Left lung (tissue), 10 donors: ENCODE measurements around the gene NR2C1. TPM values are rescaled to one million over a fixed set of nuclear protein-coding genes. Genes with fewer than 3 reads are reported as not detected.

Experiments
- ATAC-seq: fragments of 200-7000 bp; cut with Tn5 transposase; one replicate; pipeline ENCODE4 v1.9.1; 2020; ENCODE audit warnings: moderate library complexity
- DNase-seq, 4 donors: peaks; one replicate each; pipeline ENCODE4 v3.0.0-alpha.2; 2013 to 2020
- H3K27ac ChIP-seq, 2 donors: fragments of 200-600 bp; sonication (generic) in 1 of 2; one replicate each; pipeline versions ENCODE4 v1.5.0 to v1.8.0; 2020 to 2021
- H3K27me3 ChIP-seq, 2 donors: fragments of 200-600 bp; sonication (generic) in 1 of 2; one replicate each; pipeline versions ENCODE4 v1.5.0 to v1.8.0; 2020 to 2021
- H3K36me3 ChIP-seq, 2 donors: fragments of 200-600 bp; sonication (generic) in 1 of 2; one replicate each; pipeline versions ENCODE4 v1.5.0 to v1.8.0; 2020 to 2021
- H3K4me1 ChIP-seq, 2 donors: fragments of 200-600 bp; one replicate each; pipeline ENCODE4 v1.8.0; 2021
- H3K4me3 ChIP-seq, 2 donors: fragments of 200-600 bp; sonication (generic) in 1 of 2; one replicate each; pipeline versions ENCODE4 v1.5.0 to v1.8.0; 2020 to 2021; ENCODE audit warnings: mild to moderate bottlenecking in 1 of 2
- H3K9me3 ChIP-seq, 2 donors: fragments of 200-600 bp; sonication (generic) in 1 of 2; one replicate each; pipeline versions ENCODE4 v1.5.0 to v1.8.0; 2020 to 2021
- intact Hi-C, 2 donors: fragments of 100-400 bp; cut with DNase I; formaldehyde crosslinking; loops; one replicate each; pipeline versions ENCODE4 v1.11.2 to v1.14.2; 2022
- polyA plus RNA-seq, 6 donors: library from polyadenylated mRNA; unstranded; fragments of 120-200 nt; gene quantifications; one replicate each; pipeline ENCODE4 v1.2.1, GENCODE V29; 2013; ENCODE audit not compliant: insufficient read length in 6 of 6
- total RNA-seq, 2 donors: library from RNA; stranded (reverse); fragmentation: NEBNext Ultra II Directional; extraction: Animal tissue kit (Norgen Biotek cat#: 25700); gene quantifications; one replicate each; pipeline ENCODE4 v1.2.1, GENCODE V29; 2021
- TF ChIP-seq, protein P1 (sequence below), 2 donors: fragments of 200-600 bp; sonication (generic) in 1 of 2; IDR thresholded peaks; one replicate each; pipeline versions ENCODE4 v1.5.0 to v1.8.0; 2021; ENCODE audit warnings: antibody characterized with exemption in 2 of 2
- donor health status: DM: no; HTN: yes; CAD: no.
- donor health status: DM: no; HTN: no; CAD: no.

NR2C1 gene
- total and polyA plus RNA-seq, 8 donors, result 28.8 to 100.0 (median 75.3) TPM

DNA sequence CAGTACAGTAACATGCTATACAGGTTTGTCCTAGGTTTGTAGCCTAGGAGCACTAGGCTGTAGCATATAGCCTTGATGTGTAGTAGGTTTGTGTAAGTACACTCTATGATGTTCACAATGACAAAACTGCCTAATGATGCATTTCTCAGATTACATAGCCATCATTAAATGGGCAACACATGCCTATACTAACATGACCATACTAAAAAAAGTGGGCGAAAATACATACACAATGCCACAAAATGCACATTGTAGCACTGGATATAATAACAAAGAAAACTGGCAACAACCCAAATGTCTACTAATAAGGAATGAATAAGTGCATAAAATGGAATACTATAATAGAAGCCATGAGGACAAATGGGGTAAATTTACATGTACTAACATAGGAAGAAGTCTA lies 38.7 kb downstream of the NR2C1 start:
- Histone ChIP-seq H3K36me3 (peaks cover 0 to 71% of the 10 kb centered on the region in 2 donors), H3K9me3 (no peaks in the 10 kb centered on the region), H3K27ac (no peak overlapping the region), H3K4me1 (no peaks in the 10 kb centered on the region), H3K27me3 (no peaks in the 10 kb centered on the region), H3K4me3 (no peak overlapping the region)
- intact Hi-C loops, result no loop called here
- TF ChIP-seq, protein P1, sequence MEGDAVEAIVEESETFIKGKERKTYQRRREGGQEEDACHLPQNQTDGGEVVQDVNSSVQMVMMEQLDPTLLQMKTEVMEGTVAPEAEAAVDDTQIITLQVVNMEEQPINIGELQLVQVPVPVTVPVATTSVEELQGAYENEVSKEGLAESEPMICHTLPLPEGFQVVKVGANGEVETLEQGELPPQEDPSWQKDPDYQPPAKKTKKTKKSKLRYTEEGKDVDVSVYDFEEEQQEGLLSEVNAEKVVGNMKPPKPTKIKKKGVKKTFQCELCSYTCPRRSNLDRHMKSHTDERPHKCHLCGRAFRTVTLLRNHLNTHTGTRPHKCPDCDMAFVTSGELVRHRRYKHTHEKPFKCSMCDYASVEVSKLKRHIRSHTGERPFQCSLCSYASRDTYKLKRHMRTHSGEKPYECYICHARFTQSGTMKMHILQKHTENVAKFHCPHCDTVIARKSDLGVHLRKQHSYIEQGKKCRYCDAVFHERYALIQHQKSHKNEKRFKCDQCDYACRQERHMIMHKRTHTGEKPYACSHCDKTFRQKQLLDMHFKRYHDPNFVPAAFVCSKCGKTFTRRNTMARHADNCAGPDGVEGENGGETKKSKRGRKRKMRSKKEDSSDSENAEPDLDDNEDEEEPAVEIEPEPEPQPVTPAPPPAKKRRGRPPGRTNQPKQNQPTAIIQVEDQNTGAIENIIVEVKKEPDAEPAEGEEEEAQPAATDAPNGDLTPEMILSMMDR (IDR thresholded peaks at IDR 0.05), result no peak
- DNase-seq (no peak), ATAC-seq (no peak)

DNA sequence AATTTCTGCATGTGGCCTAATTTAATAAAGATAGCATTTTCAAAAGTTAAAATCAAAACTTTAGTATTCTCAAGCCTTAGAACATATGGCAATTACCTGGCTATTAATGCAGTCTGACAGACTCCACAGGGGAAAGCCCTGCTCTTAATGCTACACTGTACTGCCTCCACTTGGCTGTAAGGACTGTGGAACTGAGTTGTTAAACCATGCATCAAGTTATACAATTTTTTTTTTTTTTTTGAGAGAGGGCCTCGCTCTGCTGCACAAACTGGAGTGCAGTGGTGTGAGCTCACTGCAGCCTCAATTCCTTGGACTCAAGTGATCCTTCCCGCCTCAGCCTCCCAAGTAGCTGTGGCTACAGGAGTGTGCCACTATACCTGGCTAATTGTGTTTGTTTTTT lies 50.9 kb downstream of the NR2C1 start:
- Histone ChIP-seq H3K36me3 (peaks cover 0 to 40% of the 10 kb centered on the region in 2 donors), H3K27ac (no peak overlapping the region)
- intact Hi-C loops, result no loop called here

DNA sequence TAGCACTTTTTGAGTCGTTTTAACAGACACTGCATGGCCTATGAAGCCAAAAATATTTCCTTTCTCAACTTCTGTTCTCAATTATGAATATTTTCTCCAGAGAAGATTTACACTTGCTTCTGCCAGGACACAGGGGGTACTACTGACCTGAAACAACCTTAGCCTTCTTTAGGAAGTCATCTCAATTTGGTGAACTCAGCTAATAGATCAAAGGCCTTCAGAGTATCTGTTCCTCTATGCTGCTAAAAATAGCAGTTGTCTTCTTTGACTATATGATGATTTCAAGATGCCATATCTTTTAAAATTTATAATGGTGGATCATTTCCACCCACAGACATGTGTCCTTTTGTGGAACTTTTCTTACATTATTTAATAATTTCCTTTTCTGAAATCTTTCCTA lies 55.9 kb downstream of the NR2C1 start:
- ATAC-seq (no peak), DNase-seq (no peak)
- TF ChIP-seq, protein P1 (IDR thresholded peaks at IDR 0.05), result no peak
- Histone ChIP-seq H3K27me3 (no peaks in the 10 kb centered on the region), H3K27ac (no peak overlapping the region), H3K9me3 (no peaks in the 10 kb centered on the region), H3K4me1 (no peaks in the 10 kb centered on the region), H3K36me3 (peaks cover 0 to 12% of the 10 kb centered on the region in 2 donors), H3K4me3 (no peak overlapping the region)
- intact Hi-C loops, result no loop called here

More for the DNA sequence above, 50.9 kb downstream of the NR2C1 start:
- TF ChIP-seq, protein P1 (IDR thresholded peaks at IDR 0.05), result no peak
- DNase-seq (no peak), ATAC-seq (no peak)
- H3K27me3 ChIP-seq, result no peaks in the 10 kb centered on the region
- H3K9me3 ChIP-seq, result no peaks in the 10 kb centered on the region
- H3K4me3 ChIP-seq, result no peak overlapping the region
- H3K4me1 ChIP-seq, result no peaks in the 10 kb centered on the region

DNA sequence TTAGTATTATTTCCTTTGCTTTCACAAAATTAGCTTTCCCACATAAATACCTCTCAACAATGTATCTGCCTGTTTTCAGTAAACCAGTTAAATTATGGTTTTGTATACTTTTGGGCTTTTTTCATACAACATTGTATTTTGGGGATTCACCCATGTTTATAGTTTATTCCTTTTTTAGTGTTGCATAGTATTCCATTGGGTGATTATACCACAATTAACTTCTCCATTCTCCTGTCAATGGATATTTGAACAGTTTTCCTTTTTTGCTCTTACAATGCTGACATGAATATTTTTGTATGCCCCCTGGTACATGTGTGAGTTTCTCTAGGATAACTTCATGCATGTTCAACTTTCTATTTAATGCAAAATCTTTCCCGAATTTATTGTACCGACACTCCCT lies 57.3 kb downstream of the NR2C1 start:
- intact Hi-C loops, result no loop called here
- Histone ChIP-seq H3K4me3 (no peak overlapping the region), H3K27ac (no peak overlapping the region), H3K27me3 (no peaks in the 10 kb centered on the region), H3K36me3 (no peaks in the 10 kb centered on the region), H3K9me3 (no peaks in the 10 kb centered on the region), H3K4me1 (no peaks in the 10 kb centered on the region)
- no peak for DNase-seq
- TF ChIP-seq, protein P1 (IDR thresholded peaks at IDR 0.05), result no peak
- ATAC-seq, result no peak

DNA sequence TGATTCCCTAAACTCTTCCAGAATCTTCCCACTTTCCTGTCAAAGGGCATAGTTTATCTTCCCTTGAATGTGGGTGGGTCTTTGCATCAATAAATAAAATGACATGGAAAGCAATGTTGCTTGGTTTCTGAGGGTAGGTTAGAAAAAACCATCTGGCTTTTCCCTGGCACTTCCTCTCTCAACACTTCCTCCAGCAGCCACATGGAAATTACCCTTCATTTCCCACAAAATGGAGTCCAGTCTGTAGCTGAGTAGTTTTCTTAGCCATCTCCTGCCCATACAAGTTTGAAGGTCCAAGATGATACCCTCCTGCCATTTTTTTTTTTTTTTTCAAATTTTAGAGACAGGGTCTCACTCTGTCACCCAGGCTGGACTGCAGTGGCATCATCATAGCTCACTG lies 58.9 kb downstream of the NR2C1 start:
- intact Hi-C loops, result no loop called here
- DNase-seq, result no peak

More for the DNA sequence above, 58.9 kb downstream of the NR2C1 start:
- H3K36me3 ChIP-seq, result no peaks in the 10 kb centered on the region
- H3K9me3 ChIP-seq, result no peaks in the 10 kb centered on the region
- no peak overlapping the region for H3K27ac ChIP-seq
- H3K4me1 ChIP-seq, result no peaks in the 10 kb centered on the region
- no peaks in the 10 kb centered on the region for H3K27me3 ChIP-seq
- no peak for ATAC-seq
- no peak overlapping the region for H3K4me3 ChIP-seq
- TF ChIP-seq, protein P1 (IDR thresholded peaks at IDR 0.05), result no peak
